AG20443 (cell line): ENCODE measurements around the gene VPS26A.

ENCODE experiments used
- DNase-seq: peaks from one replicate; pipeline ENCODE4 v3.0.0; 2012; ENCODE audit warnings: low spot score, mixed read lengths

The VPS26A gene

DNA sequence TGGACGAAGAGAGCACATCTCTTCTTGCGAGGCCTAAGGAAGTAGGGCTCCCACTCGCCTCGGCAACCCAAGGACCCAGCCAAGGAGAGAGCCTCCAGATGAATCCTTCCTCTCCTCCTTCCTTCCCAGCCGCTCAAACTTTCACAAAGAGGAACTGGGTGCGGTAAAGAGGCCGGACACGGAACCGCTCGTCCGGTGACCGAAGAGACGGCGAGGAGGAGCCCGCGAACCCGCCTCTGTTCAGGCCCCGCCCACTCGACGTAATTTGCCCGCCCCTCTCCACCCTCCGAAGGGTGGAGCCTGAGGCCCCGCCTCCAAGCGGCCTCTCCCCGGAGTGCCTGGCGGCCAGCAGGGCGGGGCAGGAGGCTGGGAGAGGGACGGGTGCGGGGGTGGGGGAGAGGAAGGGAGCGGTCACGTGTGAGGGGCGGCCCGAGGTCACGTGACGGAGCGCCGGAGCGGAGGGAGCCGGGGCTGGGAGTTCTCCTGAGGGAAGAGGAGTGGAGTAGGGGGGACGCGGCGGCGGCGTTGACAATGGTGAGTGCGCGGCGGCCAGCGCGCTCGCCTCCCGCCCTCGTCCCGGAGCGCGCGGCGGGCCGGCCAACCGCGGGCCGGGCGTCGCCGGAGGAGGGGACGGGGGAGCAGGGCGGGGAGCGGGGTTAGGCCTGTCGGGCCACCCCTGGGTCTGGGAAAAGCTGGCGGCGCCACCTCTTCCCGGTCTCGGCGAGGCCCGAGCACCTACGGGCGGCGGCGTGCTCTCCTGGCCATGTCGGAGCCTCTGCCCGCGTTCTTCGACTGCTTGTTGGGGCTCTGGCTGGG, at the start of gene VPS26A:
Gene VPS26A (plus strand): TSS at position 432 of the 816 bp plus-strand sequence. CDS start 100 bp downstream, at position 532.
- DNase-seq: peak; percentile 99

DNA sequence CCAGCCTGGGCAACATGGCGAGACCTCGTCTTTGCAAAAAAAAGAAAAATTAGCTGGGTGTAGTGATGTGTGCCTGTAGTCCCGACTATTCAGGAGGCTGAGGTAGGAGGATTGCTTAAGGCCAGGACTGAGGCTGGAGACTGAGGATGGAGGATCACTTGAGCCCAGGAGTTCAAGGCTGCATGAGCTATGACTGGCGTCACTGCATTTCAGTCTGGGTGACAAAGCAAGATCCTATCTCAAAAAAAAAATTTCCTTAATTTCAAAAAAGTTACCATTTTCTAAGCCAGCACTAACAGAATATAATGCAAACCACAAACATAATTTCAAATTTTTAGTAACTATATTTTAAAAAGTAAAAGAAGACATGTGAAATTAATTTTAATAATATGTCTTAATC, 49.4 kb upstream of the VPS26A start:
- no peak for DNase-seq

DNA sequence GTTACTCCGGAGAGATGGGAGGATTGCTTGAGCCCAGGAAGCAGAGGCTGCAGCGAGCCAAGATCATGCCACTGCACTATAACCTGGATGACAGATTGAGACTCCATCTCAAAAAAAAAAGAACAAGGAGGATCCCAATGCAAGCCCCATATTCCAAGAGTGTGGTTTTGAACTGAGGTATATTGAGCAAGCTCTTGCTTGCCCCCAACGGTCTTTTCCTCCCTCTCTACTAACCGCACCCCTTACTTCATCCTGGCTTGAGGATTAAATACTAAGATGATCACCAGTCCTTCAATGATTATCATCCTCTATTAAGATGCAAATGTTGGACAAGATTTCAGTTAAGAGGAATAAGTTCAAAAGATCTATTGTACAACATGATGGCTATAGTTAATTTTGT, 48.5 kb upstream of the VPS26A start:
- DNase-seq: no peak

DNA sequence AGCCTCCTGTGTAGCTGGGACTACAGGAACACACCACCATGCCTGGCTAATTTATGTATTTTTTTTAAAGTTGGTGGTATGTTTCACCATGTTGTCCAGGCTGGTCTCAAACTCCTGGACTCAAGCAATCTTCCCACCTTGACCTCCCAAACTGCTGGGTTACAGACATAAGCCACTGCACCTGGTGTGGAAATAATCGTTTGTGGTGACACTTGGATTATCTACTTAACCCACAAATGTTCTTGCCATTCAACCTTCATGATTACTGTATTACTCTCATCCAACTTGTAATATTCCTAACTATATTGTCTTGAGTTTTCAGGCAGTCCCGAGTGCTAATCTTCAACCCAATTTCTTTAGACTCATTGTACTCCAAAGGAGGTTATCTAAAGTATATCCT, 45.7 kb upstream of the VPS26A start:
- no peak for DNase-seq

DNA sequence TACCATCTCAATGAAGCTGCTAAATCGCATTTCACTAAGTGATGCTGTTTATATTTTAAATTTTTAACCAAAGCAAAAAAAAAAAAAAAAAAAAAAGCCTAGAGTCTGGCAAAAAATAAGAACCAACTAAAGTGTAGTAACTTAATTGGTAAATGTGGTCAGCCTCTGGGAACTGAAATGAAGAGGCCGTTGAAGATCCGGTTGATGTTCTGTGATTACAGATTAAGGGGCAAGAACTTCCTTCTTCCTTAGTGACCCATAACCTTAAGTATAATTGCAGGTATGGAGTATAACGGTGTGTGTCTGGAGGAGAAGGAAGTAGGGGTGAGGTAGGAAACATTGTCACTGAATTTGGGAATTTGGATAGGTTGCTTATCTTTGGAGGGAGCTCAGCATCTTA, 43.8 kb upstream of the VPS26A start:
- DNase-seq: no peak

DNA sequence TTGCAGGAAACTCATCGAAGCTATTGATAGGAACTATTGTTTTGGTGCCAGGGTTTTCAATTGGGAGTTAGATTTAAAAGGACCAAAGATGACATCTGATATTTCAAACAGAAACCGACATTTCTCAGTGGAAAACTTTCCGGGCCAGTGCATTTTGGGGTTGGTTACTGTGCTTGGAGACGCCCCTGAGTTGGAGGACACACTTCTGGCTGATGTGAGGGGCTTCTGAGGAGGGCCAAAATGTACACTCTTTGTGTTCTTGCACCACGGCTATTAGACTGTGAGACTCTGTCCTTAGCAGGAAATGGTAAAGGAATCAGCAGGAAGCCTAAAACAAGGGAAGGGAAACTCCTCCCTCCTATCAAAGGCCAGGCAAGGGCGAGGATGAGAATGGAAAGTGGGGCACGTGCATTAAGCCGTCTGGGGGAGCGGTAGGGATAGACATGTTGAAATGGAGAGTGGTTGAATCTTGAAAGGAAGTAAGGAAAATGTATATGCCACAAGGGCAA, 37.9 kb upstream of the VPS26A start:
- peak; percentile 27 for DNase-seq

DNA sequence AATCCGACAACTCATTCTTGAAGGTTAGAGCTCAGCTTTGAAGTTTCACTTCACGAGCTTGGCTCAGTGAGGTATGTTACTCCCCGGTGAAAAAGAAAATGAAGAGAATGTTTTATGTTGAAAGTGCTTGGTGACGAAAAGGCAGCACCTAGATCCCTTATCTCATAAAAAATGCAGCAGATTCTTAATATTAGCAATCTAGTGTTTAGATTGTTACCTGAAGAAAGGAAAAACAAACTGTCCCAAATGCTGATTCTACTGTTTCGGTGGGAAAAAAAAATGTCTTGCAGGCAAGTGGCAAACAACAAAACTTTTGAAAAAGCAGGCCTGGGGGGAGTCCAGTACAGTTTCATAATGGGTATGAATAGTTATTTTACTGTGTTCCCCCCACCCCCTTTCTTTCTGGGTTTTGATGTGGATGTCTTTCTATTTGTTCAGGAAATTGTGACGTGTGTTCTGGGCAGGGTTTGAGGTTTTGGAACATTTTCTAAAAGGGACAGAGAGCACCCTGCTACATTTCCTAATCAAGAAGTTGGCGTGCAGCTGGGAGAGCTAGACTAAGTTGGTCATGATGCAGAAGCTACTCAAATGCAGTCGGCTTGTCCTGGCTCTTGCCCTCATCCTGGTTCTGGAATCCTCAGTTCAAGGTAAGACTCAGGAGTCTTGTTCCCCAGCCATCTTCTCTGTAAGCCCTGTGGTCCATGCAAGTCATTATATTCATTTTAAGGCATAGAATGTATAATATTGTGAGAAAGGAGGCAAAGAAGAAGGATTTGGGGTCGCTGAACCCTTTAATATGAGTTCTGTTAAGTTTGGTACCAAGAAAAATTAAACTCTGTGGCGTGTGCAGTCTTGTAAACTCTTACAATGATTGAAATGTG, 36.1 kb upstream of the VPS26A start, which contains the start of gene SRGN:
Gene SRGN (plus strand): TSS at position 514 of the 881 bp plus-strand sequence. CDS start 55 bp downstream, at position 569.
- DNase-seq: peak; percentile 72

DNA sequence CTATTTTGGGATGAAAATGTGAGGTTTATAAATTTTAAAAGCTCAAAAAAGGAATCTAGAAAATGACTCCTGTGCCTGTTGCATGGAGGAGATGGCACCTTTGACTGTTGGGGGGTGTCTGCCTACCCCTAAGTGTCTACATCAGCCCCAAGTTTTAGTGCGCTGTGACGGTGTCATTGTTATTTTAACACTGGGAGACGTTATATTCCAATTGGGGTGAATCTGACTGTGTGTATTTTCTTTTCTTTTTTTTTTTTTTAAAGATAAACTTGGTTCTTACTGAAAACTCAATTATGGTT, 35.6 kb upstream of the VPS26A start:
- DNase-seq: no peak

DNA sequence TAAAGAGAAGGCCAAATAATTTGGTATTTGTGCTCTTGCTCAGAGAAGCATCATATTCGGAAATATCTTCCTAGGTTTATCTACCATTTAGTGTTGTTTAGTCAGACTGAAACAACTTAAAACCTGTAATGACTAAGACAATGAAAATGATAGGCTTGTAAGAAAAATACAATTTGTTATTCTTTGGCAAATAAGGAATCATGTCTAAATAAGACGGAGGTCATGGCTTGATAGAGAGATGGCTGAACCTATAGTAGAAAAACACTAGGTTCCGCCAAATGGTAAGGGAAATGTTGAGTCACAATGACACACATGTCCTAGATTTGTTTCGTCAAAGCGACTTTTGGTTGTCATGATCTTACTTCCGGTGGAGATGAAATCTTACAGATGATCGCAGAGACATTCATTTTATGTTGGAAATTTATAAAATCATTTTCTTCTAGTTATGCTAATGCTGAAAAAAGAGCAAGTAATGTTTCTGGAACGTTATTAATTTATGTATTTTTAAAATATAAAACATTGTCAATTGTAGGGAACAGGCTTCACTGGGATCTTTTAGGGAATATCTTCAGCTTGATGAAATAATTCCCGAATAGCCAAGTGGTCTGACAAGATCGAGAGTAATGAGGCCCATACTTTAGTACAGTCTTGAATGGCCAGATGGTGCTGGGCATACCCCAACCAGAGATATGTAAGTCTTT, 35.0 kb upstream of the VPS26A start:
- no peak for DNase-seq

DNA sequence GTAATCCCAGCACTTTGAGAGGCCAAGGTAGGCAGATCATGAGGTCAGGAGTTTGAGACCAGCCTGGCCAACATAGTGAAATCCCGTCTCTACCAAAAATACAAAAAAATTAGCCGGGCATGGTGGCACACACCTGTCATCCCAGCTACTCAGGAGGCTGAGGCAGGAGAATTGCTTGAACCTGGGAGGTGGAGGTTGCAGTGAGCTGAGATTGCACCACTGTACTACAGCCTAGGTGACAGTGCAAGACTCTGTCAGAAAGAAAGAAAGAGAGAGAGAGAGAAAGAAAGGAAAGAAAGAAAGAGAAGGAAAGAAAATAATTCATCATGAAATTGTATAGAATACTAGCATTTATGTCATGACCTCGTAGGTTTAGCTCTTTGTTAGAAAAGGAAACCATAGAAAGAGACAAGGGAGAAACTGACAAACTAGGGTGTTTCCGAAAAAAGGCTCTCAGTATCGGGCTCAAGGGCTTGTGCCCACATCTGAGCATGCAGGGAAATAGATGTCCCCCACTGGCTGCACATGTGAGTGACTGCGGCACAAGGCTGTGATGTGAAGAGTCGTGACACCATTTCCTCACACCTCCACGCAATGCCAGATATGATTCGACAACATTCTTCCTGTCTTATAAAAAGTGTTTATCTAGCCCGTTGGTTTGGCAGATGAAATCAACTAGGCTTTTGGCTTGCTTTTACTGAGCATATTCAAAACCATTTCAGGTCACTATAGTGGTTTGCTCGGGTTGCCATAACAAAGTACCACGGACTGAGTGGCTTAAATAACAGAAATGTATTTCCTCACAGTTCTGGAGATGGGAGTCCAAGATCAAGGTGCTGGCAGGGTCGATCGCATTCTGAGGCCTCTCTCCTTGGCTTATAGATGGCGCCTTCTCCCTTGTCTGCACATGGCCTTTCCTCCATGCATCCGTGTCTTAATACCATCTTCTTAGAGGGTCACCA, 34.1 kb upstream of the VPS26A start:
- DNase-seq: no peak

DNA sequence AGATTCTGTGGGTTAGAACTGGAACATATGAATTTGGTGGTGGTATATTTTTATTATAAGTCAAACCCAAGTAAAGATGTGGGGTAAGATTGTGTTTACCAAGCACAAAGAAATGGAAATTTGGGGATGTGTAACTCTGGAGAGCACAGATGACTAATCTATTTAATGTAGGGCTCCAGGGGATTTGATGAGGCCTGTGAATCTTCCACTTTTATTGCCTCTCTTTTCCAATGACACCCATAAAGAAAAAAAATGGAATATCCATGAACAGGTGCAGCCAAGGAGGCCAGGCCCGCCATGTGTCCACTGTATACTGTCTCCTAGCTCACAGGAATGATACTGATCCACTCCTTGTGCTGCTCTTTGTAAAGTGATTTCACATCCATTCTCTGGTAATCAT, 33.3 kb upstream of the VPS26A start:
- DNase-seq: no peak

DNA sequence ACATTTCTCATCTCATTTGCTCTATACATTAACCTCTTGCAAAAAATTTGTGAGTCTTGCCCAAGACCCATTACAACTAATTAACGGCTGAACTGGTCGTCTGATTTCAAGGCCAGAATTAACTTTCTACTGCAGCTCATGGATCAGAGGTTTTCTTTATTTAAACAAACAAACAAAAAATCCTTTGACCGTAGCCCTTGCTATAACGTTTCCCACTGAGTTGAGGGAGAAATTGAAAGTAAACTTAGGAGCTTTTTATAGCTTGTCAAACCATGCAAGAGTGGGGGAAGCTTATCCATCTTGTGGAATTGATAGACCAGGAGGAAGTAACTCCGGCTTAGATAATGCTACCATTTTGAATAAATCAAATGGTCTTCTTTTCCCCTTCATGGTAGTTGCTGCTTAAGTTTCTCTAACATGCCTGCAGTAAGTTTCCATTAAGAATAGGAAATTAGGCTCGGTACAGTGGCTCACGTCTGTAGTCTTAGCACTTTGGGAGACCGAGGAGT, 32.8 kb upstream of the VPS26A start:
- DNase-seq: no peak

DNA sequence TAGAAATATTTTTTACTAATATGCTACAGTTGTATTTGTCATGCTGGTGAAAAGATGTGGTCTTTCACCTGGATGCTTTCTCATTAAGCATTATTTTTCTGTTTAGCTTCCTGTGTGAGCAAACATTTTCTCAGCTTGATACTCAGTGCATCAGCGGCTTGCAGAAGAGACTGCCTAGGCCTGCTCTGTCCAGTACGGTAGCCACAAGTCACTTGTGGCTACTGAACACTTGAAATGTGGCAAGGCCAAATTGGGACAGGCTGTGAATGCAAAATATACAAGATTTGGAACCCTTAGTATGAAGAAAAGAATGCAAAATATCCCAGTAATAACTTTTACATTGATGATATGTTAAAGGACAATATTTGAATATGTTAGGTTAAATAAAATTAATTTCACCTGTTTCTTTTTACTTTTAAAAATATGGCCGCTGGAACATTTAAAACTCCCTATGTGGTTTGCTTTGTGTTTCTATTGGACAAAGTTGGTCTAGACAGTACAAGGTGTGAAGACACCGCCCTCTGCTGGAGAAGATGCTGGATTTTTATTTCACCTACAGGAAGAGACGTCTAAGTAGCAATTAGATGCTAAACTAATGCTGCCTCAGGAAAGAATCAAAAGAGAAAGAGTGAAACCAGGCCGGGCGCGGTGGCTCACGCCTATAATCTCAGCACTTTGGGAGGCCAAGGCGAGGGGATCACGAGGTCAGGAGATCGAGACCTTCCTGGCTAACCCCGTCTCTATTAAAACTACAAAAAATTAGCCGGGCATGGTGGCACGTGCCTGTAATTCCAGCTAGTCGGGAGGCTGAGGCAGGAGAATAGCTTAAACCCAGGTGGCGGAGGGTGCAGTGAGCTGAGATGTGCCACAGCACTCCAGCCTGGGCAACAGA, 30.8 kb upstream of the VPS26A start:
- DNase-seq: peak; percentile 70

DNA sequence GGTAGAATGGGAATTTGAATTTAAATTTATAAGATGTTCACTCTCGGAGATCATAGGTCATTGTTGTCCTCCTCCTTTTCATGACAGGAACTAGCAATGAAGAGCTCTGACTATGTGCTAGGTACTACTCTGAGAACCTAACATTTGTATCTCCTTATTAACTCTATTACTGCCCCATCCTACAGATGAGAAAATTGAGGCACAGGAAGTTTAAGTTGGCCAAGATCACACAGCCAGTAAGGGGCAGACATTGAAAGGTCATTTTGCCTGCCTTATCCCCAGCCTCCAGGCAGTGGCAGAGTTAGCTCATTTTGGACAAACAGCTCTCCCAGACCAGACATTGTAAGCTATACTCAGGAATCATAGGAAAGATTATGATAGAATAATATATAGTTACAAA, 30.0 kb upstream of the VPS26A start:
- no peak for DNase-seq

DNA sequence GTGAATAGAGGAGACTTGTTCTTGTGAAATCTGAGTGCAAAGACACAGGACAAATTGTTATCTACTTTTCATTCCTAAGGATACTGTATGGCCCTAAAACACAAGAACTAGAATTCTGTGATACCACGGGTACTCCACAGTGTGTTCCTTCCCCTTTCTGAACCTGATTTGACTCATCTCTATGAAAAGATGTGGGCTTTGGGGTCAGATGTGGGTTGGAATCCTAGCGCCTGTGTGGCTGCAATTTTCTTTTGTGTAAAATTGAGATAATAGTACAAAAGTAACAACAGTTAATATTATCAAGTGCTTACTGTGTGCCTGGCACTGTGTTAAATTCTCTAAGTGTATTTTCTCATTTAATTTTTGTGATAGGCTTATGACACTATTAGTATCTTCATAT, 27.9 kb upstream of the VPS26A start:
- DNase-seq: no peak

DNA sequence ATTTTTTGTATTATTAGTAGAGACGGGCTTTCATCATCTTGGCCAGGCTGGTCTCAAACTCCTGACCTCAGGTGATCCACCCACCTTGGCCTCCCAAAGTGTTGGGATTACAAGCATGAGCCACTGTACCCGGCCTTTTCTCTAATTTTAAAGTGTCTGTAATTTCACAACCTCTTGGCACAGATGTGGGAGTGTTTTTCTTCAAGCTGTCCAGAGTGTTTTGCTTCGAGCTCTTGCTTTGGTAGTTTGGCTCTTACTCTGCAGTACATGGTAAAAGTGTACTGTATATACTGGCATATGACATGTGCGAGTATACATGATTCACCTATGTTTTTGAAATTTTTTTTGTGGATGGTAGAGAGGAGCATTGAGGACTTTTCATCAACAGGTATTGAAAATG, 26.2 kb upstream of the VPS26A start:
- no peak for DNase-seq

DNA sequence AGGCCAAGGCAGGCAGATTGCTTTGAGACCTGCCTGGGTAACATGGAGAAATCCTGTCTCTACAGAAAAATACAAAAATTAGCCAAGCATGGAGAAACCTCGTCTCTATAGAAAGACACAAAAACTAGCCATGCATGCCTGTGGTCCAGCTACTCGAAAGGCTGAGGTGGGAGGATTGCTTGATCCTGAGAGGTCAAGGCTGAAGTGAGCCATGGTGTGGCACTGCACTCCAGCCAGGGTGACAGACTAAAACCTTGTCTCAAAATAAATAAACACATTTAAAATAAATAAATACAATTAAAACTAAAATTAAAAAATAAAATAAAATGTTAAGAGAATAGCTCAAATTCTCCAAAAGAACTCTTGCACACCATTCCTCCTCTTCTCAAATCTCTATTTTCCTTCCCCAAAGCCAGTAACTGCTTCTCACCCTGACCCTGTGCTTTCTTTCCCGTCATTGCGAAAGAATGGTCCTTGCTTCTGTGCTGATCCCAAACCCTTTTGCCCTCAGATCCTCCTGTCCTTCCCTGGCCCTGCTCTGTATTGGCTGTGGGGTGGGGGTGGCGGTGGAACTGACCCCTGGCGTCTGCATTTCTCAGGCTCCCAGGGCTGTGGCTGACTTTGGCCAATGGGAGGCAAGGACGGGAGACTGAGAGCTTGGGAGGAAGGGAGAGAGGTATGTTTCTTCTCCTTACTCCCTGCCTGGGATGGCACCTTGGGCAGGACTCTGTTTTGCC, 23.7 kb upstream of the VPS26A start:
- DNase-seq: no peak

DNA sequence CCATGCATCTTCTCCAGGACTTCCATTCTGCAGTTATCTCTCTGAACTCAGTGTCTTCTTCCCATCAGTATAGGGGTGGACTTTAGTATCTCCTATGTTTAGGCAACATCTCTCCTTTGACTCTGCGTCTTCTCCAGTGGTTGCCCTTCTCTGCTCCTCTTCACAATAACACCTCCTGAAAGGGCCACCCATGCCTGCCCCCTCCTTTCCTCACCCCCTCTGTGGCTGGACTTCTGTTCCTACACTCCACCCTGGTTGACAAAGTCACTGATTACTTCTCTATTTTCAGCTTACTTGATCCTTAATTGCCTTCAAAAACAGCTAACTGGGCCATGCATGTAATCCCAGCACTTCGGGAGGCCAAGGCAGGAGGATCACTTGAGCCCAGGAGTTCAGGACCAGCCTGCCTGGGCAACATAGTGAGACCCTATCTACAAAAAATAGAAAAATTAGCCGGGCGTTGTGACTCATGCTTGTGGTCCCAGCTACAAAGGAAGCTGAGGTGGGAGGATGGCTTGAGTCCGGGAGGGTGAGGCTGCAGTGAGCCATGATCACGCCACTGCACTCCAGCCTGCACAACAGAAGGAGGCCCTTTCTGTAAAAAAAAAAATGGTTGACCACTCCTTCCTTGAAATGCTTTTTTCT, 22.4 kb upstream of the VPS26A start:
- no peak for DNase-seq

DNA sequence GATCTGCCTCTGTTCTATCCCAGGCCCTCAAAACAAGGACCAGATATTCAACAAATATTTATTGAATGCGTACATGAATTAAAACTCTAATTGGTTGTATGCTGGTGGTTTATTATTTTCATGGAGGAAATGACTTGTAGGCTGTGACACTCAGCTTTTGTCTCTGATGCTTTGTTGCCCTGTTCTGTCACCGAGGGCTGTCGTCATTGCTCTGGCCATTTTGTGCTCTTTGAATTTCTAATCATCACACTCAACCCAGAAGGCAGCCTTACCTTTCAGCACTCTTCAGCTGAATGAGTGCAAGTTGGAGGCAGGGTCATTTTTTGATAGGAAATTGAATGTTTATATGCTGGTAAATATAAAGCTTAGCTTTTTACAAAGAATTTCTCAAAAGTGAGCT, 21.5 kb upstream of the VPS26A start:
- DNase-seq: no peak
